ENCODE results near the gene ANG. TPM values are rescaled to one million over a fixed set of nuclear protein-coding genes. Genes with fewer than 3 reads are reported as not detected.
"Not testable (repeated sequence)": the region's sequence is repeated elsewhere in the genome, so short reads cannot be mapped to it uniquely, and the experiment has no call there.

Gene ANG
- total RNA-seq, 1 donor from 2014 or later, result 3.7 TPM

DNA sequence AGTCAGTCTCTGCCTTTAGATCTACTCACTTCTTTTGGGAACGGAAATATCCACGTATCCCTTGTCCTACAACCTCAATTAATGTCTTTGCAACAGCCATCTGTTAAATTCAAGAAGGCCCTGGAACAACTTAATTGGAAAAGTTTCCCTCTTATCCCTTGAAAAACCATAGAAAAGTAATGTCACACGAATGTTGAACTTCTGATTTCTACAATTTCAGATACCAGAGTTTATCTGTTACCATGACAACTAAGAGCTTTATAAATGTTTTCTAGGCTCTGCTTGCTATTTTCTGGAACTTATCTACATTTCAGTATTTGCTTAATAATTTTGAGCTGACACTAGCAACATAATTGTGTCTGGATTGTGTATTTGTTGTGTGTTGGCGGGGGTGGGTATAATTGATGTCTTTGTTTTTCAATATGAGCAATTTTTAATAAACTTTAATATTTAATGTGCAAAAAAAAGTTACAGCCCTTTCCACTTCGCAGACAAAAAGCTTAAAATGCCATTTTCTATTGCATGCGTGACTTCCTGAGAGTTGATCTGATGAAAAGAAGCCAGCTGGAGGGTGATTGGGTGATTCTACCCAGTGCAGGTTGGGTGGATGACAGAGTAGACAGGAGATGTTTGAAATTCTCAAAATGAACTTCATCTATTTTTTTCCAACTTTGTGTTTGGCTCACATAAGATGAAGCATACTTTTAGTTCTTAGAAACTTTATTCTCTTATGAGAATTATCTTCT lies 45.3 kb downstream of the ANG start:
- Histone ChIP-seq H3K9me3 (ENCODE audit: control insufficient read depth in 3 of 3, low read length in 3 of 3) (no peaks in the 10 kb centered on the region), H3K27ac (ENCODE audit: low read depth, low read length) (no peak overlapping the region), H3K27me3 (ENCODE audit: control insufficient read depth in 3 of 3, insufficient read depth in 3 of 3, low read length in 3 of 3) (no peaks in the 10 kb centered on the region)

DNA sequence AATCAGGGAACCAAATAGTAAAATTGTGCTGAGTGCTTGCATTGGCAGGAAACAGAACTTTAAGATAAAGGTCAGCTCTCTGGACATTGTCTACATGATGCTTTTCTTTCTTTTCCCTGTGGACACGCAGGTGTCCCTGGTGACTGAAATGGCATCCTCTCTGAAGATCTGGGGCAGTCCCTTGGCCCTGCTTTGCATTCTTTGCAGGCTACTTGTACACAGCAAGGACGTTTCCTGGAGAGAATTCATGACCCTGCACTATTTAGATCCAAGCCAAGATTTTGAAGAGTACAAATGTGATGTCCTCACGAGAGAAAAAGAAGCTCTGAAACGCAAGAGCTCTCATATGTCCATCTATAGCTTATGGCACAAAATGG lies 45.9 kb downstream of the ANG start:
- no peak overlapping the region for H3K9ac ChIP-seq (ENCODE audit: low read depth in 1 of 3, low read length in 3 of 3)
- no peak overlapping the region for H3K27ac ChIP-seq (ENCODE audit: low read depth, low read length)
- H3K36me3 ChIP-seq (ENCODE audit: control insufficient read depth in 3 of 3, insufficient read depth in 3 of 3, low read length in 3 of 3), result no peaks in the 10 kb centered on the region
- no peaks in the 10 kb centered on the region for H3K27me3 ChIP-seq (ENCODE audit: control insufficient read depth in 3 of 3, insufficient read depth in 3 of 3, low read length in 3 of 3)
- no peaks in the 10 kb centered on the region for H3K4me1 ChIP-seq (ENCODE audit: control insufficient read depth in 3 of 3, insufficient read depth in 3 of 3, low read length in 3 of 3)
- no peak overlapping the region for H3K4me3 ChIP-seq (ENCODE audit: low read length in 3 of 3)
- H3K9me3 ChIP-seq (ENCODE audit: control insufficient read depth in 3 of 3, low read length in 3 of 3), result no peaks in the 10 kb centered on the region

More for the DNA sequence above, 45.3 kb downstream of the ANG start:
- Histone ChIP-seq H3K4me3 (ENCODE audit: low read length in 3 of 3) (no peak overlapping the region), H3K4me1 (ENCODE audit: control insufficient read depth in 3 of 3, insufficient read depth in 3 of 3, low read length in 3 of 3) (no peaks in the 10 kb centered on the region), H3K36me3 (ENCODE audit: control insufficient read depth in 3 of 3, insufficient read depth in 3 of 3, low read length in 3 of 3) (no peaks in the 10 kb centered on the region), H3K9ac (ENCODE audit: low read depth in 1 of 3, low read length in 3 of 3) (no peak overlapping the region)

DNA sequence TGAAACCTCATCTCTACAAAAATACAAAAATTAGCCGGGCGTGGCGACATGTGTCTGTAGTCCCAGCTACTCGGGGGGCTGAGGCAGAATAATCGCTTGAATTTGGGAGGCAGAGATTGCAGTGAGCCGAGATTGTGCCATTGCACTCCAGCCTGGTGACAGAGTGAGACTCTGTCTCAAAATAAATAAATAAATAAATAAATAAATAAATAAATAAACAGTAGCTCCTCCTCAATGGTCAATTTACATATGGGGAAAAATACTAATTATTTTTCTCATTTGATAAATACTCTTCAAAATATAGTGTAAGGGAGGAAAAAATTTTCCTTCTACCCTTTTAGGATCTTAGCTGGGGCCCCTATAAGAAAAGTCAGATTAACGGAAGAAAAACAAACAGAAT lies 49.7 kb downstream of the ANG start:
- H3K27ac ChIP-seq (ENCODE audit: low read depth, low read length); H3K36me3 ChIP-seq (ENCODE audit: control insufficient read depth in 3 of 3, insufficient read depth in 3 of 3, low read length in 3 of 3); H3K9ac ChIP-seq (ENCODE audit: low read depth in 1 of 3, low read length in 3 of 3); H3K27me3 ChIP-seq (ENCODE audit: control insufficient read depth in 3 of 3, insufficient read depth in 3 of 3, low read length in 3 of 3); H3K9me3 ChIP-seq (ENCODE audit: control insufficient read depth in 3 of 3, low read length in 3 of 3); H3K4me3 ChIP-seq (ENCODE audit: low read length in 3 of 3); H3K4me1 ChIP-seq (ENCODE audit: control insufficient read depth in 3 of 3, insufficient read depth in 3 of 3, low read length in 3 of 3): not testable (repeated sequence)

DNA sequence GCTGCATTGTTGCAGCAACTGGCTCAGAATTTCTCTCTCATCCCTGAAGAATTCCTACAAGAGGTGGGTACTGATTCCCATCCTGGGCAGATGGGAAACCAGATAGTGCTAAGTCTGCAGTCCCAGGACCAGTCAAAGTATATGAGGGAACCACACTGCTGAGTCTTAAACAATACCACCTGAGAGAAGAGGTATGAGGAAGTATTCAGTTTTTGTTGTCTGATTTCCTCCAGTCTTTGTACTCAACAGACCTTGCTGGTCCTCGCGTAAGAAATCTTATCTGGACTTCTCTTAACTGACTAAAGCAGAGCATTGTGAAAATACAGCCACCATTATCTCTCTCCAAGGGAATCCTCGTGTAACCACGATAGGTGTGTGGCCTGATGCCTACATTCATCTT lies 53.6 kb downstream of the ANG start:
- H3K27me3 ChIP-seq (ENCODE audit: control insufficient read depth in 3 of 3, insufficient read depth in 3 of 3, low read length in 3 of 3), result no peaks in the 10 kb centered on the region
- no peaks in the 10 kb centered on the region for H3K36me3 ChIP-seq (ENCODE audit: control insufficient read depth in 3 of 3, insufficient read depth in 3 of 3, low read length in 3 of 3)
- no peak overlapping the region for H3K9ac ChIP-seq (ENCODE audit: low read depth in 1 of 3, low read length in 3 of 3)
- H3K9me3 ChIP-seq (ENCODE audit: control insufficient read depth in 3 of 3, low read length in 3 of 3), result no peaks in the 10 kb centered on the region
- no peaks in the 10 kb centered on the region for H3K4me1 ChIP-seq (ENCODE audit: control insufficient read depth in 3 of 3, insufficient read depth in 3 of 3, low read length in 3 of 3)
- no peak overlapping the region for H3K4me3 ChIP-seq (ENCODE audit: low read length in 3 of 3)
- no peak overlapping the region for H3K27ac ChIP-seq (ENCODE audit: low read depth, low read length)

DNA sequence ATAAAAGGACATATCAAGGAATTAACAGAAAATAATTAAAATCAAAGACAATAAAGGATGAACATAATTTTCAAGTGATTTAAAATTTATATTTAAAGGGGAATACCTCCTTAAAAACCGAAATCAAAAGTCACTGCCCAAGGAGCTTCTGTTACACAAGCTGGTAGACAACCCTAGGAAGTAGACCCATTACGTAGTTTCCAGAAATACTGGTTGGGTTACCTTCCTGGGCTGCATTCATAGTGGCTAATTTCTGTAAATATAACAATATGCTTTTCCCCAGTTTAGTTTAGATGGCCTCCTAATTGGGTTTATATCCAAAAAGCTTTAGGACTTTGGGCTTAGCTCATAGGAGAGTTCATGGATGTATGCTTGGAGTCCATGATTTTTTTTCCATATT lies 55.0 kb downstream of the ANG start:
- no peak overlapping the region for H3K4me3 ChIP-seq (ENCODE audit: low read length in 3 of 3)
- H3K9me3 ChIP-seq (ENCODE audit: control insufficient read depth in 3 of 3, low read length in 3 of 3), result no peaks in the 10 kb centered on the region
- no peak overlapping the region for H3K27ac ChIP-seq (ENCODE audit: low read depth, low read length)
- H3K27me3 ChIP-seq (ENCODE audit: control insufficient read depth in 3 of 3, insufficient read depth in 3 of 3, low read length in 3 of 3), result no peaks in the 10 kb centered on the region
- no peak overlapping the region for H3K9ac ChIP-seq (ENCODE audit: low read depth in 1 of 3, low read length in 3 of 3)
- no peaks in the 10 kb centered on the region for H3K4me1 ChIP-seq (ENCODE audit: control insufficient read depth in 3 of 3, insufficient read depth in 3 of 3, low read length in 3 of 3)
- H3K36me3 ChIP-seq (ENCODE audit: control insufficient read depth in 3 of 3, insufficient read depth in 3 of 3, low read length in 3 of 3), result no peaks in the 10 kb centered on the region

Small RNA genes lying within 50 kb of the gene (small RNA-seq; reads per million reads assigned to genes)
- not detected for gene RF00019

Other genes with a start within 250 kb of the ANG start
- gene OSGEP, start 234.0 kb upstream of the ANG start, total RNA-seq, result 26.6 TPM
- 64.2 TPM for gene APEX1, start 233.5 kb upstream of the ANG start, total RNA-seq
- gene PIP4P1, start 227.3 kb upstream of the ANG start, total RNA-seq, result 13.0 TPM
- gene PNP, start 219.4 kb upstream of the ANG start, total RNA-seq, result 13.6 TPM
- not detected for gene RNASE10, start 183.2 kb upstream of the ANG start, total RNA-seq
- not detected for gene RNASE9, start 127.7 kb upstream of the ANG start, total RNA-seq
- not detected for gene RNASE11, start 100.8 kb upstream of the ANG start, total RNA-seq
- not detected for gene RNASE12, start 97.4 kb upstream of the ANG start, total RNA-seq
- not detected for gene OR6S1, start 47.1 kb upstream of the ANG start, total RNA-seq
- gene RNASE4, start 4.2 kb upstream of the ANG start, total RNA-seq, result 17.7 TPM
- not detected for gene EDDM3A, start 57.1 kb downstream of the ANG start, total RNA-seq
- not detected for gene EDDM3B, start 79.6 kb downstream of the ANG start, total RNA-seq
- 5.2 TPM for gene RNASE6, start 92.5 kb downstream of the ANG start, total RNA-seq
- 113 TPM for gene RNASE1, start 114.1 kb downstream of the ANG start, total RNA-seq
- gene RNASE3, start 202.6 kb downstream of the ANG start, total RNA-seq, result not detected